H1 (cell line): Measurements from ENCODE around the gene LSM10. TPM values are rescaled to one million over a fixed set of nuclear protein-coding genes. Genes with fewer than 3 reads are reported as not detected.

ENCODE experiments used
- CTCF ChIA-PET: fragments of 300-600 bp; sonication (Branson Sonifier 250); formaldehyde crosslinking; loops from one replicate; lab custom pipeline; 2021; ENCODE audit not compliant: partially characterized antibody; lab: Charles Lee
- POLR2A ChIA-PET: fragments of 300-600 bp; sonication (Branson Sonifier 250); formaldehyde crosslinking; loops from one replicate; lab custom pipeline; 2021; ENCODE audit warnings: inconsistent platforms; ENCODE audit not compliant: partially characterized antibody; lab: Charles Lee
- DNase-seq, 2 experiments: peaks; one replicate each; pipeline versions ENCODE4 v3.0.0 to v3.0.0-alpha.2; 2010 to 2022; ENCODE audit warnings: low spot score in 2 of 2, low read depth in 1 of 2, mixed read lengths in 1 of 2
- FAIRE-seq: peaks from 2 replicates; lab custom pipeline; 2011; peaks lifted over from hg19 to GRCh38; lab: Jason Lieb, UNC
- H2AFZ ChIP-seq: 2 replicates; pipeline ENCODE4 v1.8.1; 2012; ENCODE audit warnings: low read length, inconsistent platforms
- H2AK5ac ChIP-seq: 2 replicates; pipeline ENCODE4 v1.6.1; 2013; ENCODE audit warnings: low read depth, low read length
- H2BK120ac ChIP-seq: replicated peaks from 2 replicates; pipeline ENCODE3; 2013; ENCODE audit warnings: low read depth, low read length, inconsistent platforms
- H2BK12ac ChIP-seq: 2 replicates; pipeline ENCODE4 v1.6.1; 2013; ENCODE audit warnings: low read depth, low read length
- H2BK15ac ChIP-seq: 2 replicates; pipeline ENCODE4 v1.6.1; 2013; ENCODE audit warnings: low read length
- H2BK20ac ChIP-seq: 2 replicates; pipeline ENCODE4 v1.6.1; 2013; ENCODE audit warnings: low read length
- H2BK5ac ChIP-seq: 2 replicates; pipeline ENCODE4 v1.6.1; 2013; ENCODE audit warnings: low read depth, low read length
- H3K14ac ChIP-seq: 2 replicates; pipeline ENCODE4 v1.6.1; 2013; ENCODE audit warnings: inconsistent platforms; ENCODE audit not compliant: insufficient read length
- H3K18ac ChIP-seq: 2 replicates; pipeline ENCODE4 v1.6.1; 2013; ENCODE audit warnings: low read length; ENCODE audit errors: extremely low read depth
- H3K23ac ChIP-seq: 2 replicates; pipeline ENCODE4 v1.6.1; 2013; ENCODE audit warnings: inconsistent platforms; ENCODE audit not compliant: insufficient read length
- H3K23me2 ChIP-seq: 2 replicates; pipeline ENCODE4 v1.6.1; 2013; ENCODE audit warnings: low read depth, low read length
- H3K27ac ChIP-seq: 2 replicates; pipeline ENCODE4 v1.6.1; 2011; ENCODE audit warnings: low read depth, low read length, inconsistent platforms
- H3K27me3 ChIP-seq, 4 experiments: replicated peaks in 1 of 4; 1 replicate in 1 of 4; 2 replicates in 3 of 4; pipeline versions ENCODE4 v1.6.1 to v1.8.1; 2011 to 2013; ENCODE audit warnings: low read length in 3 of 4, mild to moderate bottlenecking in 3 of 4, inconsistent platforms in 2 of 4, mixed read lengths in 2 of 4, moderate library complexity in 1 of 4; ENCODE audit not compliant: control insufficient read depth in 3 of 4, insufficient read depth in 3 of 4; ENCODE audit errors: extremely low read depth in 1 of 4
- H3K36me3 ChIP-seq, 4 experiments: 2 replicates each; pipeline versions ENCODE4 v1.6.1 to v1.8.1; 2011 to 2013; ENCODE audit warnings: mild to moderate bottlenecking in 4 of 4, low read length in 3 of 4, moderate library complexity in 2 of 4, control low read depth in 1 of 4, inconsistent platforms in 1 of 4; ENCODE audit not compliant: insufficient read depth in 4 of 4, control insufficient read depth in 2 of 4
- H3K4ac ChIP-seq: replicated peaks from 2 replicates; pipeline ENCODE3; 2013; ENCODE audit warnings: low read length, low read depth, mixed read lengths, inconsistent platforms; ENCODE audit not compliant: insufficient read length
- H3K4me1 ChIP-seq, 4 experiments: replicated peaks in 1 of 4; 1 replicate in 1 of 4; 2 replicates in 3 of 4; pipeline versions ENCODE4 v1.6.1 to v1.8.1; 2011 to 2013; ENCODE audit warnings: low read length in 3 of 4, inconsistent platforms in 2 of 4, mixed read lengths in 1 of 4; ENCODE audit not compliant: insufficient read depth in 4 of 4, control insufficient read depth in 3 of 4
- H3K4me2 ChIP-seq, 2 experiments: 2 replicates each; pipeline versions ENCODE4 v1.6.1 to v1.8.1; 2011 to 2013; ENCODE audit warnings: low read depth in 2 of 2, low read length in 2 of 2, control low read depth in 1 of 2, inconsistent platforms in 1 of 2, mild to moderate bottlenecking in 1 of 2; ENCODE audit not compliant: insufficient read depth in 1 of 2
- H3K4me3 ChIP-seq, 4 experiments: fragments of 200-600, 300-600 bp in 1 of 4; sonication (generic), shearing (Covaris generic), sonication (Bioruptor Twin) in 1 of 4; 2 replicates each; pipeline versions ENCODE4 v1.5.1 to v1.8.1; 2011 to 2016; ENCODE audit warnings: low read length in 4 of 4, low read depth in 3 of 4, control low read depth in 2 of 4, inconsistent platforms in 2 of 4, mild to moderate bottlenecking in 2 of 4, mixed read lengths in 1 of 4, moderate library complexity in 1 of 4; ENCODE audit not compliant: insufficient read depth in 2 of 4; ENCODE audit errors: extremely low read depth in 1 of 4
- H3K56ac ChIP-seq: replicated peaks from 2 replicates; pipeline ENCODE3; 2013; ENCODE audit warnings: low read depth, mild to moderate bottlenecking, mixed read lengths, low read length, inconsistent platforms; ENCODE audit not compliant: insufficient read length
- H3K79me1 ChIP-seq: 2 replicates; pipeline ENCODE4 v1.6.1; 2013; ENCODE audit warnings: low read depth, low read length, control low read depth
- H3K79me2 ChIP-seq, 2 experiments: 2 replicates each; pipeline versions ENCODE4 v1.6.1 to v1.8.1; 2012 to 2013; ENCODE audit warnings: low read length in 2 of 2, mild to moderate bottlenecking in 2 of 2, inconsistent platforms in 1 of 2; ENCODE audit not compliant: insufficient read depth in 2 of 2, control insufficient read depth in 1 of 2
- H3K9ac ChIP-seq, 4 experiments: replicated peaks in 1 of 4; 1 replicate in 1 of 4; 2 replicates in 3 of 4; pipeline versions ENCODE4 v1.6.1 to v1.8.1; 2011 to 2013; ENCODE audit warnings: low read depth in 3 of 4, low read length in 3 of 4, control low read depth in 2 of 4, mild to moderate bottlenecking in 2 of 4, moderate library complexity in 2 of 4, inconsistent platforms in 1 of 4; ENCODE audit errors: extremely low read depth in 1 of 4
- H3K9me3 ChIP-seq, 2 experiments: 2 replicates each; pipeline versions ENCODE4 v1.6.1 to v1.8.1; 2012 to 2013; ENCODE audit warnings: mild to moderate bottlenecking in 2 of 2, moderate library complexity in 2 of 2, control low read depth in 1 of 2, inconsistent platforms in 1 of 2, low read depth in 1 of 2, low read length in 1 of 2, mixed read lengths in 1 of 2; ENCODE audit not compliant: insufficient read depth in 2 of 2
- H4K20me1 ChIP-seq, 2 experiments: replicated peaks in 1 of 2; 2 replicates each; pipeline versions ENCODE3 to v1.8.1; 2011 to 2013; ENCODE audit warnings: inconsistent platforms in 2 of 2, low read length in 2 of 2, mild to moderate bottlenecking in 1 of 2; ENCODE audit not compliant: insufficient read depth in 2 of 2, control insufficient read depth in 1 of 2
- H4K5ac ChIP-seq: 2 replicates; pipeline ENCODE4 v1.6.1; 2013; ENCODE audit warnings: low read length, low read depth, mixed read lengths, inconsistent platforms; ENCODE audit not compliant: insufficient read length
- H4K8ac ChIP-seq: 2 replicates; pipeline ENCODE4 v1.8.0; 2013; ENCODE audit warnings: mild to moderate bottlenecking, moderate library complexity, low read length, inconsistent platforms; ENCODE audit not compliant: insufficient read depth; ENCODE audit errors: extremely low read depth
- H4K91ac ChIP-seq: replicated peaks from 2 replicates; pipeline ENCODE3; 2013; ENCODE audit warnings: low read length, mixed read lengths, inconsistent platforms; ENCODE audit not compliant: insufficient read length
- BACH1 ChIP-seq: IDR thresholded peaks from 2 replicates; pipeline ENCODE4 v1.6.1; 2012; ENCODE audit warnings: low read length, improper control_type of control experiment
- BRCA1 ChIP-seq: IDR thresholded peaks from 2 replicates; pipeline ENCODE4 v1.6.1; 2012; ENCODE audit warnings: low read depth, low read length, improper control_type of control experiment
- CBX8 ChIP-seq: fragments of 300-800, 300-1000 bp; sonication (generic); IDR thresholded peaks from 2 replicates; pipeline ENCODE4 v1.7.1; 2016; ENCODE audit warnings: low read depth, low read length, borderline replicate concordance
- CREB1 ChIP-seq: IDR thresholded peaks from 2 replicates; pipeline ENCODE4 v1.6.1; 2012; ENCODE audit warnings: inconsistent platforms
- EGR1 ChIP-seq: IDR thresholded peaks from 2 replicates; pipeline ENCODE4 v1.6.1; 2011; ENCODE audit warnings: low read depth, low read length, borderline replicate concordance
- GTF2F1 ChIP-seq: IDR thresholded peaks from 2 replicates; pipeline ENCODE4 v1.6.1; 2012; ENCODE audit warnings: low read depth, low read length, improper control_type of control experiment, borderline replicate concordance
- JUN ChIP-seq: IDR thresholded peaks from 2 replicates; pipeline ENCODE4 v1.6.1; 2011; ENCODE audit warnings: low read depth, mild to moderate bottlenecking, improper control_type of control experiment, low read length
- JUND ChIP-seq: IDR thresholded peaks from 2 replicates; pipeline ENCODE4 v1.6.1; 2011; ENCODE audit warnings: mild to moderate bottlenecking, improper control_type of control experiment, low read length
- KDM5A ChIP-seq: fragments of 200-600 bp; IDR thresholded peaks from 2 replicates; pipeline ENCODE4 v1.7.1; 2012; ENCODE audit warnings: mild to moderate bottlenecking, low read length, inconsistent platforms, mixed read lengths
- NRF1 ChIP-seq: IDR thresholded peaks from 2 replicates; pipeline ENCODE4 v1.6.1; 2011; ENCODE audit warnings: mild to moderate bottlenecking, low read depth, low read length, improper control_type of control experiment
- PHF8 ChIP-seq: fragments of 200-600 bp; sonication (generic); conservative IDR thresholded peaks from 2 replicates; pipeline ENCODE4 v1.7.1; 2012; ENCODE audit warnings: low read depth, mild to moderate bottlenecking, inconsistent platforms, low read length, moderate library complexity
- RXRA ChIP-seq: IDR thresholded peaks from 2 replicates; pipeline ENCODE4 v1.6.1; 2011; ENCODE audit warnings: low read depth, mild to moderate bottlenecking, low read length, moderate library complexity; ENCODE audit not compliant: insufficient read depth
- SIN3A ChIP-seq, 2 experiments: IDR thresholded peaks in 1 of 2; conservative IDR thresholded peaks in 1 of 2; 2 replicates each; pipeline ENCODE4 v1.6.1; 2011 to 2012; ENCODE audit warnings: low read length in 2 of 2, improper control_type of control experiment in 1 of 2, low read depth in 1 of 2, mild to moderate bottlenecking in 1 of 2
- SP2 ChIP-seq: IDR thresholded peaks from 2 replicates; pipeline ENCODE4 v1.6.1; 2012; ENCODE audit warnings: mild to moderate bottlenecking, low read length, inconsistent platforms
- TAF1 ChIP-seq: IDR thresholded peaks from 2 replicates; pipeline ENCODE4 v1.6.1; 2011; ENCODE audit warnings: mild to moderate bottlenecking, low read depth, low read length
- WGBS, 2 experiments: shearing (Covaris generic) in 1 of 2; methylation state at CpG; one replicate each; pipeline versions ENCODE4 v1.1.6 to v1.1.7; 2013 to 2015; ENCODE audit warnings: low lambda C conversion rate in 2 of 2, mixed read lengths in 2 of 2, inconsistent platforms in 1 of 2, low coverage in 1 of 2, missing lambda C conversion rate in 1 of 2; ENCODE audit not compliant: insufficient replicate concordance in 2 of 2, insufficient coverage in 1 of 2, insufficient read length in 1 of 2; ENCODE audit errors: extremely low coverage in 1 of 2, missing lambda C conversion rate in 1 of 2; 5-methylcytosine and 5-hydroxymethylcytosine counted together
- polyA plus RNA-seq, 7 experiments: library from polyadenylated mRNA; depleted of rRNA in 3 of 7; stranded (reverse) in 5 of 7; unstranded in 2 of 7; fragments of >200 nt in 5 of 7; fragments of 200-250 nt in 2 of 7; gene quantifications; 1 replicate in 5 of 7; 2 replicates in 1 of 7; 4 replicates in 1 of 7; pipeline versions ENCODE4 v1.2.1 to v1.2.3, GENCODE V29; 2011 to 2013; ENCODE audit warnings: missing spikeins in 2 of 7, mixed read lengths in 2 of 7
- total RNA-seq: library from RNA; stranded (reverse); fragmentation: NEBNext Ultra II Directional; extraction: Animal tissue kit (Norgen Biotek cat#: 25700); gene quantifications from 2 replicates; pipeline ENCODE4 v1.2.1, GENCODE V29; 2021

The LSM10 gene
- total and polyA plus RNA-seq, 2 of the 8 experiments (the other 6 are each of a cell fraction or from before 2014, with no cell fraction given), result 59.5 to 140 TPM

DNA sequence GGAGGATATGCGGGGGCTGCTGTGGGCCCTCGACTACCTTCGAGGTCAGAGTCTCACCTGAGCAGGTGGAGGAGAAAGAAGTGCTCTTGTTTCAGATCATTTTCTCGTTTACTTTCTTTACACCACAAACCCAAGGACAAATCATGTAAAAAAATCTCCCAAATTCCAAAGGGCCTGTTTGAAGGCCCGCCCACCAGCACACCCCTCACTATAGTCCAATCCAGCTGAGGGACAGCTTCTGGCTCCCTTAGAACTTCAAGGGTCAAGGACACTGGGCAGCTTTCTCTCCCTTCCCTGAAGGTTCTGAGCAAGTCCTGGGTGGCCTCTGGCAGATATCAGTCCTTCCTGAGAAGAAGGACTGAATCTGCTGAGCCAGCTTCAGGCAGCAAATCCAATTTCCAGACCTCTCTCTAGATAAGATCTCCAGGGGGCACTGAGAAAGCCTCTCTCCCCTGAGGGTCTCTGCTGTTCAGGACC, 17.5 kb downstream of the LSM10 start:
- Histone ChIP-seq H3K79me2 (peaks cover 6 to 81% of the 10 kb centered on the region in 2 experiments), H3K23ac (no peak overlapping the region), H3K9me3 (no peaks in the 10 kb centered on the region), H3K4ac (no peak overlapping the region), H2BK20ac (no peak overlapping the region), H3K27me3 (no peaks in the 10 kb centered on the region), H3K4me2 (no peak overlapping the region), H4K8ac (no peak overlapping the region; the same call in 1 of the 2 replicates), H3K18ac (no peak overlapping the region), H2AK5ac (no peak overlapping the region), H4K5ac (no peak overlapping the region), H4K20me1 (peaks cover 2 to 19% of the 10 kb centered on the region in 2 experiments), H3K36me3 (no peaks in the 10 kb centered on the region), H3K4me3 (no peak overlapping the region), H3K56ac (no peak overlapping the region), H2BK15ac (no peak overlapping the region), H2BK120ac (no peak overlapping the region), H2AFZ (no peak overlapping the region), H3K79me1 (peaks cover 14% of the 10 kb centered on the region), H3K9ac (no peak overlapping the region; a peak in 1 of 7 replicates), H3K4me1 (peaks cover 0 to 4% (median 1%) of the 10 kb centered on the region in 4 experiments; a peak in 3 of 7 replicates), H3K14ac (no peak overlapping the region), H4K91ac (no peak overlapping the region), H3K23me2 (peaks cover 2% of the 10 kb centered on the region; the same call in 1 of the 2 replicates), H3K27ac (no peak overlapping the region), H2BK5ac (no peak overlapping the region), H2BK12ac (no peak overlapping the region)
- no peak for TF ChIP-seq CBX8
- TF ChIP-seq BRCA1, result no peak
- TF ChIP-seq EGR1, result no peak
- no peak for TF ChIP-seq SP2
- no peak for TF ChIP-seq NRF1
- TF ChIP-seq GTF2F1, result no peak
- no peak for TF ChIP-seq JUN
- no peak for TF ChIP-seq CREB1
- TF ChIP-seq RXRA, result no peak
- TF ChIP-seq JUND, result no peak
- no peak for TF ChIP-seq KDM5A
- no peak for TF ChIP-seq PHF8
- no peak for TF ChIP-seq TAF1
- no peak for TF ChIP-seq SIN3A (conservative IDR thresholded peaks at IDR 0.05 in 1 of 2, IDR thresholded peaks at IDR 0.05 in 1 of 2; ENCODE audit: low read depth in 1 of 2, low read length in 2 of 2)
- TF ChIP-seq BACH1, result no peak
- FAIRE-seq, result no peak
- no peak for DNase-seq
- ChIA-PET POLR2A (interaction anchor here (2.4 kb wide), 1 partner anchor 12 kb away, joined by 7 read pairs; no protein-coding TSS in a partner anchor), CTCF (interaction anchor here (1.0 to 9.8 kb wide), 5 partner anchors 10 to 245 kb away, joined by 3 to 90 read pairs (median 4); no protein-coding TSS in a partner anchor)
- 88% methylated on average over 5 of the region's 5 CpGs; no CpG with 5 or more reads in 1 of the 2 experiments for WGBS, 2 experiments
